Calu3 (cell line): ENCODE data around the gene CHRNA4. TPM values are rescaled to one million over a fixed set of nuclear protein-coding genes. Genes with fewer than 3 reads are reported as not detected.
"Not testable (repeated sequence)": the region's sequence is repeated elsewhere in the genome, so short reads cannot be mapped to it uniquely, and the experiment has no call there.

Experiments used
- BruUV-seq: library from RNA; stranded (reverse); fragments of 400-500 nt; replicated peaks from 2 replicates; lab custom pipeline; 2021; lab: Mats Ljungman, UMichigan
- CTCF ChIA-PET: fragments of 300-600 bp; sonication (Branson Sonifier 250); formaldehyde crosslinking; loops from one replicate; lab custom pipeline; 2022; ENCODE audit warnings: antibody characterized with exemption; lab: Charles Lee
- DNase-seq: peaks from one replicate; pipeline ENCODE4 v3.0.0; 2022
- H3K27ac Mint-ChIP-seq: one replicate; pipeline ENCODE4 v1.8.0; 2022; ENCODE audit warnings: mixed read lengths; ENCODE audit not compliant: unreplicated experiment
- H3K27me3 Mint-ChIP-seq: one replicate; pipeline ENCODE4 v1.8.0; 2022; ENCODE audit warnings: mixed read lengths; ENCODE audit not compliant: unreplicated experiment
- H3K36me3 Mint-ChIP-seq: one replicate; pipeline ENCODE4 v1.8.0; 2022; ENCODE audit warnings: mild to moderate bottlenecking, moderate library complexity, mixed read lengths; ENCODE audit not compliant: insufficient read depth, unreplicated experiment
- H3K4me1 Mint-ChIP-seq: one replicate; pipeline ENCODE4 v1.8.0; 2022; ENCODE audit warnings: mild to moderate bottlenecking, low read depth, mixed read lengths; ENCODE audit not compliant: unreplicated experiment
- H3K4me3 Mint-ChIP-seq: one replicate; pipeline ENCODE4 v1.8.0; 2022; ENCODE audit warnings: mild to moderate bottlenecking, low read depth, moderate library complexity, mixed read lengths; ENCODE audit not compliant: unreplicated experiment
- H3K9me3 Mint-ChIP-seq: one replicate; pipeline ENCODE4 v1.8.0; 2022; ENCODE audit warnings: low read depth, mixed read lengths; ENCODE audit not compliant: unreplicated experiment
- intact Hi-C: fragments of 100-400 bp; cut with micrococcal nuclease; formaldehyde crosslinking; loops from one replicate; pipeline ENCODE4 v1.10.0; 2022; ENCODE audit not compliant: unreplicated experiment
- total RNA-seq: library from RNA; stranded (reverse); gene quantifications from 2 replicates; pipeline ENCODE4 v1.2.3, GENCODE V29; 2022
- TF ChIP-seq, protein P1 (sequence below): fragments of 200-600 bp; IDR thresholded peaks from one replicate; pipeline ENCODE4 v1.8.0; 2022; ENCODE audit warnings: antibody characterized with exemption; ENCODE audit not compliant: unreplicated experiment

Gene CHRNA4
- total RNA-seq, 1 experiment from 2014 or later: not detected

DNA sequence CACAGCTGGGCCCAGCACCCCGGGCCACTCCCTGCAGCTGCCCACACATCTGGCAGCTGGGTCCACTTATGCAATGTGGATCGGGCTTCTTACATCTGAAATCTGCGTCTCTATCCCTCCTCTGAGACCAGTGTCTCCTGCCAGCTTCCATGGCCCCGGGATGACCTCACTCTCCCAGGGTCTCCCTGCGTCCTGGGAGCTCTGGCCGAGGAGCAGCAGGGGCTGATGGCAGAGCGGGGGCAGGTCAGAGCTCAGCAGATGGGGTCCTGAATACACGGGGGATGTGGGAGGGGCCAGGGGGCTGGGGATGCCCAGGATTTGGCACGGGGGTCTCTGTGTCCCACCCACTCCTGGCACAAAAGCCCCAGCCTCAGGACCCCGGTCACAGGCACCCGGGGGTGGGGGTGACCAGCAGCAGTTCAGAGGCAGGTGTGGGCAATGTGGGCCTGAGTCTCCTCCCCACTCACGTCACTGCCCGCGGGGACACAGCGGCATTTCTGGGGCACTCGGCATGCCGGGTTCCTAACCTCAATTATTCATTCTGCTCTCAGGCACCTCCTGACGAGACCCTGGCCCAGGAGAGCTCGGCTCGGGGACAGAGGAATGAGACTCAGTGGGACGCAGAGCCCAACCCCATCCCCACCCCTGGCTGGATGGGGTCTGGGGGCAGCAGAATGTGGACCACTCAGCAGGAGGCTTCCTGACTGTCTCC is 16.4 kb downstream of the CHRNA4 start:
- CTCF ChIA-PET: interaction anchor here (0.6 to 0.7 kb wide), 3 partner anchors 13 to 1162 kb away, joined by 3 to 4 read pairs (median 3); partner anchors contain the start of gene MTG2
- H3K36me3 Mint-ChIP-seq: peaks cover 5% of the 10 kb centered on the region
- no peaks in the 10 kb centered on the region for H3K4me1 Mint-ChIP-seq
- peaks cover 68% of the 10 kb centered on the region for H3K27me3 Mint-ChIP-seq
- no peak overlapping the region for H3K4me3 Mint-ChIP-seq
- TF ChIP-seq, protein P1, sequence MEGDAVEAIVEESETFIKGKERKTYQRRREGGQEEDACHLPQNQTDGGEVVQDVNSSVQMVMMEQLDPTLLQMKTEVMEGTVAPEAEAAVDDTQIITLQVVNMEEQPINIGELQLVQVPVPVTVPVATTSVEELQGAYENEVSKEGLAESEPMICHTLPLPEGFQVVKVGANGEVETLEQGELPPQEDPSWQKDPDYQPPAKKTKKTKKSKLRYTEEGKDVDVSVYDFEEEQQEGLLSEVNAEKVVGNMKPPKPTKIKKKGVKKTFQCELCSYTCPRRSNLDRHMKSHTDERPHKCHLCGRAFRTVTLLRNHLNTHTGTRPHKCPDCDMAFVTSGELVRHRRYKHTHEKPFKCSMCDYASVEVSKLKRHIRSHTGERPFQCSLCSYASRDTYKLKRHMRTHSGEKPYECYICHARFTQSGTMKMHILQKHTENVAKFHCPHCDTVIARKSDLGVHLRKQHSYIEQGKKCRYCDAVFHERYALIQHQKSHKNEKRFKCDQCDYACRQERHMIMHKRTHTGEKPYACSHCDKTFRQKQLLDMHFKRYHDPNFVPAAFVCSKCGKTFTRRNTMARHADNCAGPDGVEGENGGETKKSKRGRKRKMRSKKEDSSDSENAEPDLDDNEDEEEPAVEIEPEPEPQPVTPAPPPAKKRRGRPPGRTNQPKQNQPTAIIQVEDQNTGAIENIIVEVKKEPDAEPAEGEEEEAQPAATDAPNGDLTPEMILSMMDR: no peak
- no peak for DNase-seq
- no TSS peak for BruUV-seq
- no peaks in the 10 kb centered on the region for H3K9me3 Mint-ChIP-seq
- intact Hi-C loops: no loop called here
- H3K27ac Mint-ChIP-seq: no peak overlapping the region

DNA sequence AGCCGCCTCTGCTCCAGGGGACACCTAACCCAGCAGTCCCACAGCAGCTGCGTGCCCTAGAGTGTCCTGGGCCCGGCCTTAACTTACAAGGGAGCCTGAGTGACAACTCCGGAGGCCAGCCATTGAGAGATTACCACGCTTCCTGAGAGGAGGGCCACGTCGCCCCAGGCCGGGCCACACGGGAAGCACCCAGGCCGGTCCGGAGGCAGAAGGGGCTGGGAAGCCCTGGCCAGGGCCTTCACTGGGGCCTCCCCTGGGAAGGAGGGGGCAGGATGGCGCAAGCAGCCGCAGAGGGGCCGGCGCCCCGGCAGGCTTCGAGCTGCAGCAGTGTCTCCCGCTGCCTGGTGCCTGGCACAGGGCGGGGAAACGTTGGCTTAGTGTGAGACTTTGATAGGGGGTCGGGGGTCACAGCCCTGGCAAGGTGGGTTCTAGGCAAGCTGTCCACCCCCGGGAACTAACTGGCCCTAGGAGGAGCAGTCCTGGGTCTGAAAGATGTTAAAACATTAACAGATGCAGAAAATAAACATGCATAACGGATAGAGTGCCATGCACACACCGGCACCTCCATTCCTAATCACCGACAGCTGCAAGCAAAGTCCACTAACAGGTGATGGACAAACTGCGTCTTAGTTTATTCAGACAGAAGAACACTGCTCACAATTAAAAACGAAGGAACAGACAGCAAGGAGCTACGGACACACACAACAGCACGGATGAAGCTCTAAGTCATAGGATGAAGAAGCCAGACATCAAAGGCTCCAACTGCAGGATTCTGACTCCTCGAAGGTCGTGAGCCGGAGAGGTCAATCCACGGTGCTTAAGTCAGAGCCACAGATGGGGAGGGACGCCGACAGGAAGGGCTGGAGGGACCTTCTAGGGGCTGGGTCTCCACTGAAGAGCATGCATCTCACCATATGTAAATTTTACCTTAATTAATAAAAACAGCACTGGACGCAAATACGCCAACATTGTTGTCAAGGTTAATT is 17.4 kb downstream of the CHRNA4 start:
- DNase-seq: no peak
- peaks cover 76% of the 10 kb centered on the region for H3K27me3 Mint-ChIP-seq
- no peak overlapping the region for H3K27ac Mint-ChIP-seq
- peaks cover 4% of the 10 kb centered on the region for H3K36me3 Mint-ChIP-seq
- intact Hi-C loops: no loop called here
- TF ChIP-seq, protein P1: no peak
- H3K4me1 Mint-ChIP-seq: no peaks in the 10 kb centered on the region
- no peak overlapping the region for H3K4me3 Mint-ChIP-seq
- no TSS peak for BruUV-seq
- no peaks in the 10 kb centered on the region for H3K9me3 Mint-ChIP-seq
- CTCF ChIA-PET: interaction anchor here (0.6 to 0.7 kb wide), 2 partner anchors 14 to 1161 kb away, joined by 3 to 4 read pairs; partner anchors contain the start of gene MTG2

DNA sequence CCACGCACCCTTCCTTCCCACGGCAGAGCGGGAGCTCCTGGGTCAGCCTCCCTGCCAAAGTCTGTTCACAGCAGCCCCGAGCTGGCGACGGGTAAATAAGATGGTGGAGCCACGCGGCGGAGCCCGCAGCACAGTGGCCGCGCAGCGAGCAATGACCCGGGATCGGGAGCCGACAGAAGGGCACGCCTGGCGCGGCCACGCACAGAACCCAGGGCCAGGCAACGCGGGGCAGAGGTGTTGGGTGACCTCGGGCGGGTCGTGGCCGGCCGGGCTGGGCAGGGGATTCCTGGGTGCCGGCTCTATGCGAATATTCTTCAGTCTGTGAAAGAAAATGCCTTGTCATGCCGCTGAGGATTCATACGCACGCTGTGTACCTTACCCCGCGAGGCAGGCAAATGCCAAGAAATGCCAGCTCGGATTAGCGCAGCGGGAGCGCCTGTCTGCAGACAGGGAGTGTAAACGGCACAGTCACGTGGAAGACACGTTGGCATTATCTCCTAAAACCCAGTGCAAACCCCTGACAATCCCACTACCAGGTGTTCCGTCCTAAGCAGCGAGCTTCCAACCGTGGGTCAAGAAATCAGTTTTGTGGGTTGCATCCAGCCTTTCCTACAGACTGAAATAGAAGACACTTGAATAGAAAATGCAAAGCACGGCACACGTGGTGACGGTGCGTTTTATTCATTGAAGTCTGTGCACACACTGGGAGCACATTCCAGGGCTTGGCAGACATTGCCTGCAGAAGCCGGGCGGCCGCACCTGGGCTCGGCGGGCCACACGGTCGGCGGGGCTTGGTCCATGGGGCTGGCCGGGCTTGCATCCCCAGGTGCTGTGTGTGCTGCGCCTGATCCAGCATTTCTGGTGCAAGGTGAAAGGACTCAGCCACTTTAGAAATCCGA is 18.3 kb downstream of the CHRNA4 start:
- H3K27me3 Mint-ChIP-seq: peaks cover 85% of the 10 kb centered on the region
- peaks cover 5% of the 10 kb centered on the region for H3K36me3 Mint-ChIP-seq
- CTCF ChIA-PET: no interaction called here
- intact Hi-C loops: no loop called here
- no peak overlapping the region for H3K27ac Mint-ChIP-seq
- H3K9me3 Mint-ChIP-seq: no peaks in the 10 kb centered on the region
- DNase-seq: no peak
- H3K4me1 Mint-ChIP-seq: no peaks in the 10 kb centered on the region
- BruUV-seq: no TSS peak
- no peak overlapping the region for H3K4me3 Mint-ChIP-seq
- TF ChIP-seq, protein P1: no peak

DNA sequence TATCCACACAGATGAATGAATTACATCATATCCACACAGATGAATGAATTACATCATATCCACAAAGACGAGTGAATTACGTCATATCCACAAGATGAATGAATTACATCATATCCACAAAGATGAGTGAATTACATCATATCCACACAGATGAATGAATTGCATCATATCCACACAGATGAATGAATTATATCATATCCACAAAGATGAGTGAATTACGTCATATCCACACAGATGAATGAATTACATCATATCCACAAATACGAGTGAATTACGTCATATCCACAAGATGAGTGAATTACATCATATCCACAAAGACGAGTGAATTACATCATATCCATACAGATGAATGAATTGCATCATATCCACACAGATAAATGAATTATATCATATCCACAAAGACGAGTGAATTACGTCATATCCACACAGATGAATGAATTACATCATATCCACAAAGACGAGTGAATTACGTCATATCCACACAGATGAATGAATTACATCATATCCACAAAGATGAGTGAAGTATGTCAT is 20.9 kb downstream of the CHRNA4 start:
- BruUV-seq, H3K27ac Mint-ChIP-seq, H3K9me3 Mint-ChIP-seq, H3K36me3 Mint-ChIP-seq, H3K4me3 Mint-ChIP-seq, CTCF ChIA-PET, intact Hi-C loops, H3K4me1 Mint-ChIP-seq, DNase-seq: not testable (repeated sequence)
- H3K27me3 Mint-ChIP-seq: peaks cover 93% of the 10 kb centered on the region

DNA sequence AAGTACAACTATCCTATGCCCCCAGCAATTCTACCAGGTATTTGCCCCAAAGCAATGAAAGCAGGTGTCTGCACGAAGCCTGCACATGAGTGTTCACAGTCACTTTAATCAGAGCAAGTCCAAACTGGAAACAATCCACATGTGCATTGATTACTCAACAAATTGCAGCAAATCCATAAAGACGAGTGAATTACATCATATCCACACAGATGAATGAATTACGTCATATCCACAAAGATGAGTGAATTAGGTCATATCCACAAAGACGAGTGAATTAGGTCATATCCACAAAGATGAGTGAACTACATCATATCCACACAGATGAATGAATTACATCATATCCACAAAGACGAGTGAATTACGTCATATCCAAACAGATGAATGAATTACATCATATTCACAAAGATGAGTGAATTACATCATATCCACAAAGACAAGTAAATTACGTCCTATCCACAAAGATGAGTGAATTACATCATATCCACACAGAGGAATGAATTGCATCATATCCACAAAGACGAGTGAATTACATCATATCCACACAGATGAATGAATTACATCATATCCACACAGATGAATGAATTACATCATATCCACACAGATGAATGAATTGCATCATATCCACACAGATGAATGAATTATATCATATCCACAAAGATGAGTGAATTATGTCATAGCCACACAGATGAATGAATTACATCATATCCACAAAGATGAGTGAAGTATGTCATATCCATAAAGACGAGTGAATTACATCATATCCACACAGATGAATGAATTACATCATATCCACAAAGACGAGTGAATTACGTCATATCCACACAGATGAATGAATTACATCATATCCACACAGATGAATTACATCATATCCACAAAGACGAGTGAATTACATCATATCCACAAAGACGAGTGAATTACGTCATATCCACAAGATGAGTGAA is 21.7 kb downstream of the CHRNA4 start:
- BruUV-seq, H3K9me3 Mint-ChIP-seq, CTCF ChIA-PET, H3K4me1 Mint-ChIP-seq, intact Hi-C loops, DNase-seq, H3K27ac Mint-ChIP-seq, H3K4me3 Mint-ChIP-seq, H3K36me3 Mint-ChIP-seq: not testable (repeated sequence)
- H3K27me3 Mint-ChIP-seq: peaks cover 93% of the 10 kb centered on the region
